GM12873 (cell line): Measurements from ENCODE around the gene ANO6.

Experiments used
- CTCF ChIP-seq: IDR thresholded peaks from 2 replicates; pipeline ENCODE4 v1.5.1; 2012; ENCODE audit warnings: low read depth, mild to moderate bottlenecking, moderate library complexity, low read length, control low read depth; ENCODE audit not compliant: insufficient read depth; ENCODE audit errors: missing control alignments

ANO6 gene

GRCh38 chr12:45215419-45216229 lies at the start of gene ANO6:
ANO6 (plus strand) TSS chr12:45216095; CDS start chr12:45216322, 227 bp downstream.
- peak; percentile 42 for TF ChIP-seq CTCF

GRCh38 chr12:45168976-45169375 lies 46.9 kb upstream of the ANO6 start:
- TF ChIP-seq CTCF = no peak

GRCh38 chr12:45170456-45171042 lies 45.3 kb upstream of the ANO6 start:
- TF ChIP-seq CTCF = peak; percentile 89

GRCh38 chr12:45173293-45173692 lies 42.6 kb upstream of the ANO6 start:
- peak; percentile 21 for TF ChIP-seq CTCF

GRCh38 chr12:45174595-45174994 lies 41.3 kb upstream of the ANO6 start:
- no peak for TF ChIP-seq CTCF

- TF ChIP-seq CTCF = no peak
Observed at GRCh38 chr12:45178771-45179170, 37.1 kb upstream of the ANO6 start.

GRCh38 chr12:45182511-45182910 lies 33.4 kb upstream of the ANO6 start:
- TF ChIP-seq CTCF = no peak
